GM18505 (cell line): ENCODE results near the gene PAAF1.
"Not testable (repeated sequence)": the region's sequence is repeated elsewhere in the genome, so short reads cannot be mapped to it uniquely, and the experiment has no call there.

Source experiments
- ATAC-seq: cut with Tn5 transposase; IDR thresholded peaks from one replicate; pipeline ENCODE4 v1.9.1; 2021; ENCODE audit not compliant: unreplicated experiment
- POLR2A ChIP-seq: IDR thresholded peaks from 4 replicates; pipeline ENCODE4 v1.6.1; 2011; ENCODE audit warnings: borderline replicate concordance; ENCODE audit not compliant: insufficient read depth, insufficient read length; ENCODE audit errors: extremely low read depth

The PAAF1 gene

DNA sequence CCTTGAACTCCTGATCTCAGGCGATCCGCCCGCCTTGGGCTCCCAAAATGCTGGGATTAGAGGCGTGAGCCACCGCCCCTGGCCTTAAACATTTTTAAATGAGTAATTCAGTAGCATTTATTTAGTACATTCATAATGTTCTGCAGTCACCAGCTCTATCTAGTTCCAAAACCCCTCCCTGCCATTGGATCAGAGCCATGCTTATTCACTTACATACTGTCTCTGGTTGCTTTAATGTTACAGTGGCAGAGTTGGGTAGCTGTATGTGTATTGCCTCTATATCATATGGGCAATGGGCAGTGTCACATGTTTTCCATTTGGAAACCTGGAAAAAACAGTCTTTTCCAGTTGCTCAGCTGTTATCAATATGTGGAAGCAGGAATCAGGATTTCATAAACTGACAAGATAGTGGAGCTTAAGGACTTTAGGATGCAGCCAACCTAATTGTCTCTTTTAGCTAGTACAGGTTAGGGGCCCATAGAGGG is 10.7 kb upstream of the PAAF1 start:
- TF ChIP-seq POLR2A: no peak
- ATAC-seq: no peak

DNA sequence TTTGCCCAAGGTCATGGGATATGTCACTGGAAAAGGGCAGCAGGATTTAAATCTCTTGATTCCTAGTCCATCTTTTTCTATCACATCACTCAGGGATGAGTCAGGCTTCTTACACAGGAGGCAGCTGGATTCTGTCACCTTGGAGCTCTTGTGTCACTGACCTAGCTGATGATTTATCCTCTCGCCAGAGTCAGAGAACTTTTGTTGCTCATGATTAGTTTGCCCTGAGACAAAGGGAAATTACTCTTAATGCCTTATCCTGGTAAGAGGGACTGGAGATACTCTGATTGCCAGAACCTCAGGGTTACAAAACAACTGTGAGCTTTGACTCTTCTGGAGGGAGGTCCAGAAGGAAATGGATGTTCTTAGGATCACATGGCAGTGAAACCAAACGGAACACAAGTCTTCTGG is 10.2 kb upstream of the PAAF1 start:
- no peak for TF ChIP-seq POLR2A
- ATAC-seq: no peak

DNA sequence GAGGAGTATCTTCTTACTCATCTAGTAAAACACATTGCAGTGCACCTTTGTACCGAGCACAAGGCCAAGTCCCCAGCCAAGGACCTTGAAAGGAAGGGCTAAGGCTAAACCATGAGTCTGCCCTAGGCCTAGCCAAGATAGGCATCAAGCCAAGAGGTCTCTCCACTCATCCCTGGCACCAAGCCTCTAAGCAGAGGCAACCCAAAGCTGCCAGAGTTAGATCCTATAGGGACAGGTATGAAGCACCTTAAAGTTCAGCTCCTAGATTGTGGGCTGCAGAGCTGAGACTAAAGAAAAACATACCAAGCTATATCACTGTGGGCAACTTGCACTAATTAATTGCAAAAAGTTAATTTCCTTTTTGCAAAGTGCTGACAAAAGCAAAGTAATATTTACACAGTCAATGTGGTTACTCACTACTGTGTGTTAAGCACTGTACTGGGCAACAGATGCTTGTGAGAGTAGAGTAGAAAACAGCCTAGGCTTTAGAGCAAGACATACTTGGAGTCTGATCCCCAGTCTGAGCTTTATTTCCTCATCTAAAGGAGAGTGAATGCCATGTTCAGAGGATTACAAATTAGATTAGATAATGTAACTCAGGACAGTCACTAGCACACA is 7.4 kb upstream of the PAAF1 start:
- TF ChIP-seq POLR2A: no peak
- ATAC-seq: no peak

DNA sequence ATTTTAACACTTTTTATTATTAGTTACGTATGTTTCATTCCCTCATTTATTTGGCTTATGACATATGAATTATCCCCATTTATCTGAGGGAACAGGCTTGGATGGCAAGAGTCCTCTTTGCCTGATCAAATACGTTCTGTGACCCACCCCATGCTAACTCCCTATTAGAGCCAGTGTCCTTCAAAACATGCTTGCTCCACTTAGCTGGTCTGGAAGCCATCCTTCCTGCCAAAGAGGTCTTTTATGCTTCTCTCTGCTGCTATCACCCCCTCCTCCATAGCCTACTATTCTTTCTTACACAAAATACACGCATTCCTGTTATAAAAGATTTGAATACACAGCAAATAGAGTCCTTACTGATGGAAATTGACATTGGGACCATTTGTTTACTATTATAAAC is 6.5 kb upstream of the PAAF1 start:
- no peak for TF ChIP-seq POLR2A
- ATAC-seq: no peak

DNA sequence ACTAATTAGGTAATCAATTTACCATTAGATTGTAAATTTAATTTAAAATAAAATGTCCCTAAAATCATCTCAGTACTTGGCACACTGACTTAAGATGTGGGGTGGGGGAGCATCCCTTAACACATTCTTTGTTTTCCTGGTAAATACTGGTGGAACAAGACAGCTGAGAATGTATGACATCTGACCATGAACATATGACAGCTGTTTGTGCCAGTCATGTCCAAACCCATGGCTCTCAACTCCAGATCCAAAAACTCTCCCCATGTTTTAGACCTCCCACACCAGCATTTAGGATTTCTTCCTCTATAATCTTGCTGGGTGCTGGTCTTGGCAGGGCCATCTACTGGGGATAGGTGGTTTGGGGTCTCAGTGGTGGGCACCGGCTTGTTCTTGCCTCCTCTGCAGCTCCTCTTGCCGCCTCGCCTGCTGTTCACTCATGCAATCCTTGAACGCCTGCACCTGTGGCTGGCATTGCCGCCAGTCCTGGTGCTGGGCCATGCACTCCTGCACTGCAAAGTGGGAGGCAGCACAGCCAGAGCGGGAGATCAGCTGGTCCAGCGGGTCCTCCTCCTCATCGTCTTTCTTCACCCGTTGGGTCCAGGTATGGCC is 3.9 kb upstream of the PAAF1 start:
- TF ChIP-seq POLR2A: no peak
- ATAC-seq: no peak

DNA sequence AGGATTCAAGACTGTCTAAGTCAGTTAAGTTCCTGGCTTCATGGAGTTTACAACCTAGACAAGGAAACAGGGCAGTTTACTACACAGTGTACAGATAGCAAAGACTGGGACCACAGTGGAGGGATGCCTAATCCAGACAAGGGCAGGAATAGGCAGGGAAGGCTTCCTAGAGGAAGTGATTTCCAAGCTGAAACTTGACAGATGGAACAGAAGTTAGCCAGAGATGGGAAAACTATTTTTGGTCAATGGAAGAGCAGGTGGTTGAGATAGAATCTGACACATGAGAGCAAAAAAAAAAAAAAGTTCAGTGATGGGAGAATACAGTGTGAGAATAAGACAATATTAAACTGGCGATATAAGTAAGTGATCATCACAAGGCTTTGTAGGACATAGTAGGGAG is 1.4 kb upstream of the PAAF1 start:
- TF ChIP-seq POLR2A: no peak
- no peak for ATAC-seq

DNA sequence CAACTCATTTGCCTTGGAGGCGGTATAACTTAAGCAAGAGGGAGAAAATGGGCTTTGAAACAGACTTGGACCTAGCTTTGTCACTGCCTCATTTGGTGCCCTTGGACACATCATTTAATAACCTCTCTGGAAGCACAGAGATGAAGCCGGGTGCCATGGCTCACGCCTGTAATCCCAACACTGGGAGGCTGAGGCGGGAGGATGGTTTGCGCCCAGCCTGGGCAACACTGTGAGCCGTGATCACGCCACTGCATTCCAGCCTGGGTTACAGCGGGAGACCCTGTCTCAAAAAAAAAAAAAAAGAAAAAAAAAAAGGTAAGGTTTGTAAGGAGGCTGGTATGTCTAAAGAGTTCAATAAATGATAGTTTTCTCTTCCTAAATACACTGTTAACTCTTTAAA is 959 bp upstream of the PAAF1 start:
- ATAC-seq: no peak
- TF ChIP-seq POLR2A: no peak

DNA sequence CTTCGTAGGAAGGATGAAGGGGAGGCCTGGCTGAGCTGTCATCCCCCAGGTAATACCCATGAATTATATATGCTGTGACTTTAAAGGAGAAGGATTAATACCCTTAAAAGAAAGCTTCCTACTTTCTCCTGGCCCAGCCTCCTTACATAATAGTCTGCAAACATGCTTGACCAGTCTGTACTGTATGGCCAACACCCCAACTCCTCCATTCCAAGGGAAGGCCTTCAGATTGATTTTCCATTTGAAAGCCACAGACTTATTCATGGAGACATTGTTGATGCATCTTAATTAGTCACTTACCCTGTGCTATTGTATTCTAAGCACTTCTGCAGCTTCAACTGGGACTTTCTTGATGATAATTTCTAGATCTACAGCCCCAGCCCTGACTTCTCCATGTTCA is 2.0 kb downstream of the PAAF1 start:
- TF ChIP-seq POLR2A: no peak
- ATAC-seq: no peak

DNA sequence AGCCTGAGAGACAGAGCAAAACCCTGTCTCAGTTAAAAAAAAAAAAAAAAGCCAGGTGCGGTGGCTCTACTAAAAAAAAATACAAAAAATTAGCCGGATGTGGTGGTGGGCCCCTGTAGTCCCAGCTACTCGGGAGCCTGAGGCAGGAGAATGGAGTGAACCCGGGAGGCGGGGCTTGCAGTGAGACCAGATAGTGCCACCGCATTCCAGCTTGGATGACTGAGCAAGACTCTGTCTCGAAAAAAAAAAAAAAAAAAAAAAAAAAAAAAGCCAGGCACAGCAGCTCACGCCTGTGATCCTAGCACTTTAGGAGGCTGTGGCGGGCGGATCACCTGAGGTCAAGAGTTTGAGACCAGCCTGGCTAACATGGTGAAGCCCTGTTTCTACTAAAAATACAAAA is 3.6 kb downstream of the PAAF1 start:
- not testable (repeated sequence) for ATAC-seq

DNA sequence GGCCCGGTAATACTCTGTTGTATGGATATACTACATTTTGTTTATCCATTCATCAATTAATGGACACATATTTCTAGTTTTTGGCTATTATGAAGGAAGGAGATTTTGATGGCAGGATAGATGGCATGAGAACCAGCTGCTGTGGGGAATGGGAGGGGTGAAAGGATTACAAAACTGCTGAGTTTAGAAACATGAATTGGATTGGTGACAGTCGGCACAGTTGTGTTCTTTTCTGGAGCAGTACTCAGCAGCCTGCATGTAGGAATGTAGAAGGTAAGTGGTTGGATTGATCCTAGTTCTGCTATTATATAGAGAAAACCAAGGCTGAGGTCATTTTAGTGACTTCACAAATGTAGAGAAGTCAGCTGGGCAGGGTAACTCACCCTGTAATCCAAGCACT is 7.1 kb downstream of the PAAF1 start:
- ATAC-seq: no peak
- no peak for TF ChIP-seq POLR2A

DNA sequence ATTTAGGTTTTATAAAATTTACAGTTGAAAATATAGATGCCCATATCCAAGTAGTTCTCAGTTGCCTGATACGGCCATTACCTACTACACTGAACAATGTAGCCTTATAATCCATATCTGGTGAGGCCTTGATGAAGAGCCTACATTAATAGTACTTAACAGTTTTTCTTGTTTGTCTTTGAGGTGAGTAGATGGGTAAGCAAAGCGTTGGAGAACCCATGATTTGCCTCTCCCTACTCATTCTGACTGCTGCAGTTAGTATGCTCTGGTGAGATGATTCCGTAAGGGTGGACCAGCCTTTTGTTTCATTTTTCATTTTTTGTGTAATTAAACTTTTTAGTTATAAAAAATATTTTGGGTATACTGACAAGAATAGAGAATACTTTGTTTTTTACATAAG is 11.4 kb downstream of the PAAF1 start:
- TF ChIP-seq POLR2A: no peak
- ATAC-seq: no peak

DNA sequence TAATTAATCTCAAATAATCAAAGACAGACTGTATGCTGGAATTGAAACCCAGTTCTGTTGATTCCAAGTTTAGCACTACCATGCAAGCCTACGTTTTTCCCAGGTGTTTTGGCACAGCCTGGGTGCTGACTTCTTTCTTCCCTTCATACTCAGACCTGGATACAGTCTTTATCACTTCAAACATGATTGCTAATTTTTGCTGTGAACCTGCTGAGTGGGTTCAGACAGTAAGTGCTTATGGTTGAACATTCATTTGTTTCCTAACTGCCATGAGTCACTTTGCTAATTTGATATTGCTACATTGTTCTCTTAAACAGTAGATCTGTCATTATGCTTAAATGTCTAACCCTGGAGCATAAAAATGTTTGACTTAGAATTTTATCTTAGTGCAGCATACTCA is 12.2 kb downstream of the PAAF1 start:
- no peak for TF ChIP-seq POLR2A
- ATAC-seq: no peak

DNA sequence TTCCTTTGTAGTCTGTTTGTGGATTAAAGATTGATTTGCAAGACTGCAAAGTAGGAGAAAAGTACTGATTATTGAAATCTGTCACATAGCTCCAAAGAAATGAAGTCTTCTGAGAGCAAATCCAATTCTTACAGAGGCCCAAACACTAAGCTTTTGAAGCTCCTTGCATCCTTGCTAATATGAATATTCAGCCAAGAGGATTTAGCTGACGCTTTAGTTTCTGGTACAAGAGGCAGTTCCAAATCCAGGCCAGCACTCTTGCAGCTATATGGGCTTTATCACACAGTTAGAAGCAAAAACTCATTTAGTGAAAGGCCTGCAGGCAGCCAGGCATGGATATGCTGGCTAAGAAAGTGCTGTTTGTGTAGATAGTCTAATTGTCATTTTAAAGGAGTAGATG is 12.7 kb downstream of the PAAF1 start:
- ATAC-seq: no peak
- TF ChIP-seq POLR2A: no peak

DNA sequence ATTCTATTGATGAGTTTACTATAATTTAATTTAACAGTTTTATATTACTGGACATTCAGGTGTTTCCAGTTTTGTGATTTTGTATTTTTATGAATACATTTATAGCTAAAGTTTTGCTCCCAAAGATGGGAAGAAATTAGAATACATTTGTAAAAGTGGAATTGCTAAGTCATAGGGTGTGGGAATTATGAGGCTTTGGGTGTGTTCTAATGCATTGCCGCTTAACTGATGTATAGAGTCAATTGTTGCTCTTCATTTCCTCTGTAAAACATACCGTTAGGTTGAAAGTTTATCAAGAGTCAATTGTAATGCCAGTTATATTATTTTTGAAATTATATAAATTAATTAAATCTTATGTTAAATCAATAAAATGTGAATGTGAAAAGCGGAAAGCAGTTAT is 16.2 kb downstream of the PAAF1 start:
- no peak for TF ChIP-seq POLR2A
- no peak for ATAC-seq

DNA sequence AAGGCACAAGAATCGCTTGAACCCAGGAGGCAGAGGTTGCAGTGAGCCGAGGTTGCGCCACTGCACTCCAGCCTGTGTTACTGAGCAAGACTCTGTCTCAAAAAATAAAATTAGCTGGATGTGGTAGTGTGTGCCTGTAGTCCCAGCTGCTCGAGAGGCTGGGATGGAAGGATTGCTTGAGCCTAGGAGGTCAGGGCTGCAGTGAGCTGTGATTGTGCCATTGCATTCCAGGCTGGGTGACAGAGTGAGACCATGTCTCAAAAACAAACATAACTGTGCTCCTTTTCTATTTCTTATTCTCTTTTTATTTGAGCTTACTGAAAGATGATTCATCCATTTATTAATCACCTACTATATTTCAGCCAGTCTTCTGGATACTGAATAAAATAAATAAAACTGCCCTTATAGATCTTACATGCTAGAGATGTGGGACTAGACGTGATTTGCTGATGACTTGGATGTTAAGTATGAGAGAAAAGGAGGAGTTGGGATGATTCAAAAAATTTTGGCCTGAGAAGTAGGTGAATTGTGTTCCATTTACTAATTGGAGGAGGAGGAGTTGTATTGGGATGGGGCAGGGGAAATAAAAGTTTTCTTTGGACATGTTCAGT is 18.0 kb downstream of the PAAF1 start:
- no peak for TF ChIP-seq POLR2A
- ATAC-seq: no peak

DNA sequence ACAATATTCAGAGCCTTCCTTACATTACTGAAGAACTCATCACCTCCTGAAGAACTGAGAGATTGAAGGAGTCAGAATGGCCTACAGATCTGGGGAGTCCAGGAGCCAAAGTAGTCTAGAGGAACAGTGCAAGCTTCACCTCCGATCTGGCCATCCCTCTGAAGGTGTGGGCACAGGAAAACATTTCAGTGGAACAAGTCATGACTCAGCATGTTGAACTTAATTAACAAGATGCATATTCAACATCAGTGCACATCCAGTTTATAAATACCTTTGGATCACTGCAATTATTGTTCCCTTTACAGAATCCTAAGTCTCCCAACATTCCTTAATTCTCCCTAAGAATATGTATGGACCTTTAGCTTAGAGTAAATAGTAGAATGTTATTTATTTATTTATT is 25.5 kb downstream of the PAAF1 start:
- TF ChIP-seq POLR2A: no peak
- ATAC-seq: no peak
